ENCODE results near the gene SMU1.

- TF ChIP-seq, protein P1, sequence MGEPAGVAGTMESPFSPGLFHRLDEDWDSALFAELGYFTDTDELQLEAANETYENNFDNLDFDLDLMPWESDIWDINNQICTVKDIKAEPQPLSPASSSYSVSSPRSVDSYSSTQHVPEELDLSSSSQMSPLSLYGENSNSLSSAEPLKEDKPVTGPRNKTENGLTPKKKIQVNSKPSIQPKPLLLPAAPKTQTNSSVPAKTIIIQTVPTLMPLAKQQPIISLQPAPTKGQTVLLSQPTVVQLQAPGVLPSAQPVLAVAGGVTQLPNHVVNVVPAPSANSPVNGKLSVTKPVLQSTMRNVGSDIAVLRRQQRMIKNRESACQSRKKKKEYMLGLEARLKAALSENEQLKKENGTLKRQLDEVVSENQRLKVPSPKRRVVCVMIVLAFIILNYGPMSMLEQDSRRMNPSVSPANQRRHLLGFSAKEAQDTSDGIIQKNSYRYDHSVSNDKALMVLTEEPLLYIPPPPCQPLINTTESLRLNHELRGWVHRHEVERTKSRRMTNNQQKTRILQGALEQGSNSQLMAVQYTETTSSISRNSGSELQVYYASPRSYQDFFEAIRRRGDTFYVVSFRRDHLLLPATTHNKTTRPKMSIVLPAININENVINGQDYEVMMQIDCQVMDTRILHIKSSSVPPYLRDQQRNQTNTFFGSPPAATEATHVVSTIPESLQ (CRISPR knock-in tag; IDR thresholded peaks at IDR 0.05), result no peak
- TF ChIP-seq, protein P2, sequence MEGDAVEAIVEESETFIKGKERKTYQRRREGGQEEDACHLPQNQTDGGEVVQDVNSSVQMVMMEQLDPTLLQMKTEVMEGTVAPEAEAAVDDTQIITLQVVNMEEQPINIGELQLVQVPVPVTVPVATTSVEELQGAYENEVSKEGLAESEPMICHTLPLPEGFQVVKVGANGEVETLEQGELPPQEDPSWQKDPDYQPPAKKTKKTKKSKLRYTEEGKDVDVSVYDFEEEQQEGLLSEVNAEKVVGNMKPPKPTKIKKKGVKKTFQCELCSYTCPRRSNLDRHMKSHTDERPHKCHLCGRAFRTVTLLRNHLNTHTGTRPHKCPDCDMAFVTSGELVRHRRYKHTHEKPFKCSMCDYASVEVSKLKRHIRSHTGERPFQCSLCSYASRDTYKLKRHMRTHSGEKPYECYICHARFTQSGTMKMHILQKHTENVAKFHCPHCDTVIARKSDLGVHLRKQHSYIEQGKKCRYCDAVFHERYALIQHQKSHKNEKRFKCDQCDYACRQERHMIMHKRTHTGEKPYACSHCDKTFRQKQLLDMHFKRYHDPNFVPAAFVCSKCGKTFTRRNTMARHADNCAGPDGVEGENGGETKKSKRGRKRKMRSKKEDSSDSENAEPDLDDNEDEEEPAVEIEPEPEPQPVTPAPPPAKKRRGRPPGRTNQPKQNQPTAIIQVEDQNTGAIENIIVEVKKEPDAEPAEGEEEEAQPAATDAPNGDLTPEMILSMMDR (IDR thresholded peaks at IDR 0.05), result no peak
- TF ChIP-seq, protein P3, sequence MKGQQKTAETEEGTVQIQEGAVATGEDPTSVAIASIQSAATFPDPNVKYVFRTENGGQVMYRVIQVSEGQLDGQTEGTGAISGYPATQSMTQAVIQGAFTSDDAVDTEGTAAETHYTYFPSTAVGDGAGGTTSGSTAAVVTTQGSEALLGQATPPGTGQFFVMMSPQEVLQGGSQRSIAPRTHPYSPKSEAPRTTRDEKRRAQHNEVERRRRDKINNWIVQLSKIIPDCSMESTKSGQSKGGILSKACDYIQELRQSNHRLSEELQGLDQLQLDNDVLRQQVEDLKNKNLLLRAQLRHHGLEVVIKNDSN (CRISPR knock-in tag; IDR thresholded peaks at IDR 0.05), result no peak
- TF ChIP-seq USF2 (CRISPR knock-in tag; IDR thresholded peaks at IDR 0.05) (no peak), OVOL2 (CRISPR knock-in tag; IDR thresholded peaks at IDR 0.05; ENCODE audit: borderline replicate concordance) (no peak), NR3C1 (CRISPR knock-in tag; conservative IDR thresholded peaks at IDR 0.05; ENCODE audit: low read depth) (no peak), MYBL2 (CRISPR knock-in tag; IDR thresholded peaks at IDR 0.05) (no peak), NR2C2 (CRISPR knock-in tag; IDR thresholded peaks at IDR 0.05) (no peak)
Measured at GRCh38 chr9:33065157-33066076, 11.1 kb downstream of the SMU1 start.

Measured in WTC11 (cell line).